Endothelial cell of umbilical vein (primary cell): ENCODE measurements around the gene NFKB1. TPM values are rescaled to one million over a fixed set of nuclear protein-coding genes. Genes with fewer than 3 reads are reported as not detected.

Experiments used
- BruUV-seq: library from RNA; stranded (reverse); fragments of 400-500 nt; replicated peaks from 2 replicates; lab custom pipeline; 2021; lab: Mats Ljungman, UMichigan
- CTCF ChIA-PET: fragments of 300-600, 350-600 bp; sonication (Branson Sonifier 250); formaldehyde crosslinking; loops from one replicate; lab custom pipeline; 2021; ENCODE audit warnings: antibody characterized with exemption, inconsistent platforms; lab: Charles Lee
- POLR2A ChIA-PET: fragments of 300-600, 350-600 bp; sonication (Branson Sonifier 250); formaldehyde crosslinking; loops from one replicate; lab custom pipeline; 2021; ENCODE audit warnings: antibody characterized with exemption, inconsistent platforms; lab: Charles Lee
- DNase-seq: peaks from one replicate; pipeline ENCODE4 v3.0.0-alpha.2; 2011; ENCODE audit warnings: low read depth, low spot score
- FAIRE-seq: peaks from 2 replicates; lab custom pipeline; 2011; peaks lifted over from hg19 to GRCh38; lab: Jason Lieb, UNC
- H2AFZ ChIP-seq: 2 replicates; pipeline ENCODE4 v1.6.0; 2012; ENCODE audit warnings: low read depth, low read length, control low read depth, inconsistent platforms
- H3K27ac ChIP-seq: 2 replicates; pipeline ENCODE4 v1.5.1; 2011; ENCODE audit warnings: low read depth, mild to moderate bottlenecking, control low read depth, low read length, moderate library complexity; ENCODE audit not compliant: insufficient read depth
- H3K27me3 ChIP-seq, 2 experiments: 2 replicates each; pipeline versions ENCODE4 v1.6.0 to v1.6.1; 2011; ENCODE audit warnings: low read length in 2 of 2, mixed read lengths in 1 of 2; ENCODE audit not compliant: control insufficient read depth in 2 of 2, insufficient read depth in 2 of 2
- H3K36me3 ChIP-seq, 2 experiments: 2 replicates in 1 of 2; 3 replicates in 1 of 2; pipeline ENCODE4 v1.5.1; 2011; ENCODE audit warnings: low read length in 2 of 2, mild to moderate bottlenecking in 1 of 2, moderate library complexity in 1 of 2; ENCODE audit not compliant: control insufficient read depth in 2 of 2, insufficient read depth in 2 of 2; ENCODE audit errors: extremely low read depth in 1 of 2
- H3K4me1 ChIP-seq: 3 replicates; pipeline ENCODE4 v1.5.1; 2011; ENCODE audit warnings: mild to moderate bottlenecking, low read length; ENCODE audit not compliant: control insufficient read depth, insufficient read depth; ENCODE audit errors: extremely low read depth
- H3K4me2 ChIP-seq: 2 replicates; pipeline ENCODE4 v1.6.1; 2011; ENCODE audit warnings: low read length, control low read depth, mixed read lengths; ENCODE audit not compliant: insufficient read depth
- H3K4me3 ChIP-seq, 3 experiments: fragments of 200-600 bp in 1 of 3; sonication (generic), shearing (Covaris generic) in 1 of 3; replicated peaks in 1 of 3; 2 replicates each; pipeline ENCODE4 v1.5.1; 2011 to 2016; ENCODE audit warnings: control low read depth in 3 of 3, low read length in 3 of 3, mild to moderate bottlenecking in 2 of 3, inconsistent platforms in 1 of 3, low read depth in 1 of 3, moderate library complexity in 1 of 3; ENCODE audit not compliant: insufficient read depth in 1 of 3
- H3K79me2 ChIP-seq: 2 replicates; pipeline ENCODE4 v1.6.0; 2012; ENCODE audit warnings: low read length, inconsistent platforms; ENCODE audit not compliant: control insufficient read depth, insufficient read depth
- H3K9ac ChIP-seq: replicated peaks from 2 replicates; pipeline ENCODE3; 2011; ENCODE audit warnings: low read length, control low read depth; ENCODE audit not compliant: insufficient read depth; ENCODE audit errors: extremely low read depth
- H3K9me1 ChIP-seq: replicated peaks from 3 replicates; pipeline ENCODE4 v1.6.0; 2011; ENCODE audit warnings: mild to moderate bottlenecking, low read length; ENCODE audit not compliant: control insufficient read depth, insufficient read depth; ENCODE audit errors: extremely low read depth
- H3K9me3 ChIP-seq: replicated peaks from 2 replicates; pipeline ENCODE4 v1.5.1; 2012; ENCODE audit warnings: low read length, inconsistent platforms; ENCODE audit not compliant: control insufficient read depth, insufficient read depth
- H4K20me1 ChIP-seq: replicated peaks from 2 replicates; pipeline ENCODE3; 2011; ENCODE audit warnings: mild to moderate bottlenecking, low read length; ENCODE audit not compliant: control insufficient read depth, insufficient read depth; ENCODE audit errors: extremely low read depth
- CTCF ChIP-seq, 2 donors: IDR thresholded peaks; 1 replicate in 1 of 2; 2 replicates in 1 of 2; pipeline ENCODE4 v1.5.1; 2011; ENCODE audit warnings: low read length in 2 of 2, mild to moderate bottlenecking in 2 of 2, moderate library complexity in 2 of 2, control low read depth in 1 of 2, inconsistent platforms in 1 of 2, low read depth in 1 of 2; ENCODE audit not compliant: insufficient read depth in 1 of 2; ENCODE audit errors: extremely low read depth in 1 of 2
- EZH2 ChIP-seq: IDR thresholded peaks from 2 replicates; pipeline ENCODE4 v1.6.1; 2012; ENCODE audit warnings: borderline replicate concordance, low read depth, mild to moderate bottlenecking, moderate library complexity, low read length, inconsistent platforms; ENCODE audit not compliant: severe bottlenecking
- FOS ChIP-seq: IDR thresholded peaks from 2 replicates; pipeline ENCODE4 v1.6.1; 2011; ENCODE audit warnings: mild to moderate bottlenecking, low read length, moderate library complexity, borderline replicate concordance; ENCODE audit not compliant: insufficient read depth
- GATA2 ChIP-seq: IDR thresholded peaks from 2 replicates; pipeline ENCODE4 v1.7.0; 2011; ENCODE audit warnings: low read depth, mild to moderate bottlenecking, moderate library complexity, mixed read lengths, low read length; ENCODE audit not compliant: insufficient read length, insufficient read depth
- JUN ChIP-seq: IDR thresholded peaks from 2 replicates; pipeline ENCODE4 v1.6.1; 2011; ENCODE audit warnings: borderline replicate concordance, low read depth; ENCODE audit not compliant: insufficient read length, insufficient read depth
- MAX ChIP-seq: IDR thresholded peaks from 2 replicates; pipeline ENCODE4 v1.6.1; 2011; ENCODE audit not compliant: insufficient read depth, insufficient read length
- MYC ChIP-seq: IDR thresholded peaks from one replicate; pipeline ENCODE4 v1.6.1; 2011; ENCODE audit warnings: mild to moderate bottlenecking, low read depth, low read length
- POLR2A ChIP-seq: IDR thresholded peaks from 2 replicates; pipeline ENCODE4 v1.6.1; 2012; ENCODE audit warnings: low read depth, mild to moderate bottlenecking, control low read depth, low read length
- POLR2AphosphoS5 ChIP-seq: IDR thresholded peaks from 2 replicates; pipeline ENCODE4 v1.6.1; 2012; ENCODE audit warnings: low read depth, mild to moderate bottlenecking, control low read depth, low read length, moderate library complexity; ENCODE audit not compliant: insufficient read depth
- dilution Hi-C: fragments of 300-500 bp; cut with MboI; formaldehyde crosslinking; loops from one replicate; pipeline ENCODE4 v1.15.0; 2019; ENCODE audit warnings: low sequenced_read_pairs; ENCODE audit not compliant: extremely low pct_ligation_motif_present
- intact Hi-C: fragments of 100-400 bp; cut with micrococcal nuclease; formaldehyde crosslinking; loops from one replicate; pipeline ENCODE4 v1.10.0; 2022
- polyA plus RNA-seq, 4 experiments: library from polyadenylated mRNA; depleted of rRNA in 3 of 4; stranded (reverse) in 3 of 4; unstranded in 1 of 4; fragments of >200 nt; gene quantifications; 2 replicates each; pipeline versions ENCODE4 v1.2.1 to v1.2.3, GENCODE V29; 2011 to 2012; ENCODE audit warnings: missing spikeins in 1 of 4
- total RNA-seq: library from RNA; stranded (reverse); gene quantifications from 2 replicates; pipeline ENCODE4 v1.2.3, GENCODE V29; 2021

NFKB1 gene
- total and polyA plus RNA-seq, 2 donors (not counting 3 experiments of a cell fraction or from before 2014, with no cell fraction given) = 21.3 to 41.4 TPM

GRCh38 chr4:102601586-102602227 is 100.5 kb downstream of the NFKB1 start:
- intact Hi-C loops = no loop called here

More at GRCh38 chr4:102601586-102602227, 100.5 kb downstream of the NFKB1 start:
- Histone ChIP-seq H3K36me3 (peaks cover 12 to 32% of the 10 kb centered on the region in 2 experiments), H3K9me3 (no peaks in the 10 kb centered on the region), H3K4me1 (no peaks in the 10 kb centered on the region), H3K9me1 (no peaks in the 10 kb centered on the region), H3K9ac (no peak overlapping the region), H3K79me2 (no peaks in the 10 kb centered on the region), H3K27ac (no peak overlapping the region), H4K20me1 (no peaks in the 10 kb centered on the region), H3K27me3 (no peaks in the 10 kb centered on the region), H3K4me2 (no peak overlapping the region), H2AFZ (no peak overlapping the region), H3K4me3 (no peak overlapping the region)
- DNase-seq (no peak), FAIRE-seq (no peak)
- POLR2A ChIA-PET = no interaction called here
- BruUV-seq = no TSS peak
- TF ChIP-seq POLR2AphosphoS5 (no peak), EZH2 (no peak), CTCF (IDR thresholded peaks at IDR 0.05; ENCODE audit: extremely low read depth in 1 of 2, insufficient read depth in 1 of 2, low read depth in 1 of 2, low read length in 2 of 2) (no peak), GATA2 (no peak), POLR2A (no peak), JUN (no peak), MYC (no peak), FOS (no peak), MAX (no peak)
- CTCF ChIA-PET = no interaction called here
- dilution Hi-C loops = no loop called here
